Measurements from ENCODE around the gene ZEB1.
"Not testable (repeated sequence)": the region's sequence is repeated elsewhere in the genome, so short reads cannot be mapped to it uniquely, and the experiment has no call there.

ZEB1 gene

GRCh38 chr10:31372439-31372838 lies 53.4 kb downstream of the ZEB1 start:
- no peak for DNase-seq

- no peak for DNase-seq
These were observed 55.2 kb downstream of the ZEB1 start for GRCh38 chr10:31374146-31374696.

- no peak for DNase-seq
These were observed 62.2 kb downstream of the ZEB1 start for GRCh38 chr10:31381171-31381570.

GRCh38 chr10:31381766-31382316 lies 62.8 kb downstream of the ZEB1 start:
- no peak for DNase-seq

- DNase-seq = no peak
These were observed 65.0 kb downstream of the ZEB1 start for GRCh38 chr10:31383810-31384588.

GRCh38 chr10:31384589-31384949 lies 65.6 kb downstream of the ZEB1 start:
- no peak for DNase-seq

- DNase-seq = no peak
These were observed 71.8 kb downstream of the ZEB1 start for GRCh38 chr10:31390804-31391203.

- no peak for DNase-seq
These were observed 74.8 kb downstream of the ZEB1 start for GRCh38 chr10:31393844-31394243.

GRCh38 chr10:31395695-31396094 lies 76.7 kb downstream of the ZEB1 start:
- no peak for DNase-seq

- no peak for DNase-seq
These were observed 77.4 kb downstream of the ZEB1 start for GRCh38 chr10:31396376-31396775.

- DNase-seq = no peak
These were observed 78.8 kb downstream of the ZEB1 start for GRCh38 chr10:31397852-31398251.

- DNase-seq = no peak
These were observed 80.2 kb downstream of the ZEB1 start for GRCh38 chr10:31399171-31399570.

GRCh38 chr10:31399631-31400030 lies 80.6 kb downstream of the ZEB1 start:
- DNase-seq = no peak

GRCh38 chr10:31401287-31401686 lies 82.3 kb downstream of the ZEB1 start:
- no peak for DNase-seq

- DNase-seq = no peak
These were observed 85.6 kb downstream of the ZEB1 start for GRCh38 chr10:31404640-31405039.

- not testable (repeated sequence) for DNase-seq
These were observed 86.8 kb downstream of the ZEB1 start for GRCh38 chr10:31405829-31406228.

GRCh38 chr10:31412397-31412796 lies 93.4 kb downstream of the ZEB1 start:
- not testable (repeated sequence) for DNase-seq

GRCh38 chr10:31413325-31413724 lies 94.3 kb downstream of the ZEB1 start:
- no peak for DNase-seq

- DNase-seq = no peak
These were observed 99.5 kb downstream of the ZEB1 start for GRCh38 chr10:31418481-31418880.

- no peak for DNase-seq
These were observed 100.5 kb downstream of the ZEB1 start for GRCh38 chr10:31419394-31420063.

- DNase-seq = no peak
These were observed 102.3 kb downstream of the ZEB1 start for GRCh38 chr10:31421322-31421721.

- no peak for DNase-seq
These were observed 103.6 kb downstream of the ZEB1 start for GRCh38 chr10:31422634-31423033.

- no peak for DNase-seq
These were observed 105.5 kb downstream of the ZEB1 start for GRCh38 chr10:31424473-31424872.

- DNase-seq = no peak
These were observed 107.4 kb downstream of the ZEB1 start for GRCh38 chr10:31426401-31426800.

Measured in activated CD8-positive, alpha-beta memory T cell treated with anti-CD3 and anti-CD28 coated beads, Interleukin-2, amount 50 U/mL, for 4 hours (primary cell).